ENCODE data around the gene NANS.
A peak's percentile ranks its signal among the peaks of the same experiment; 100 is the strongest.

Gene NANS

DNA sequence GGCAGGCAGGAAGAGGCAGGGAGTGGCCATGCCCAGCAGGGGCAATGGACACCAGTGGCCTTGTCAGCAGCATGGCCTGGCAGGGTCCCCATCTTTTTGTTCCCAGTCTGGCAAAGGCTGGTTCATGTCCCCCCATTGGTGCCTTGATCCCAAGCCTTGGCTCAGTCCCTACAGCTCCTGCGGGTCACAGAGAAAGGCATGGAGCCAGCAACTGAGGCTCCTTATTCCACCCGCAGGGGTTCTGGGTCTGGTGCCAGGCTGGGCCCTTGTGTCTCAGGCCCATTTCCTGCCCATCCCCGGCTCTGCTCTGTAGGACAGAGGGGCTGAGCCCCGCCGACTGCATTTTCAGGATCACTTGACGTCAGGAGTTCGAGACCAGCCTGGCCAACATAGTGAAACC, 48.5 kb downstream of the NANS start:
- Histone ChIP-seq H2AFZ (ENCODE audit: low read length) (no peak overlapping the region; the same call in 1 of the 2 replicates), H3K9ac (ENCODE audit: low read depth, low read length, poor library complexity, severe bottlenecking) (peak overlapping the region; percentile 42), H3K79me2 (ENCODE audit: insufficient read depth, low read length) (peaks cover 3% of the 10 kb centered on the region; the same call in 1 of the 2 replicates), H3K4me1 (ENCODE audit: insufficient read depth, low read length, poor library complexity, severe bottlenecking) (peaks cover 68% of the 10 kb centered on the region), H4K20me1 (ENCODE audit: insufficient read depth, low read length, poor library complexity, severe bottlenecking) (no peaks in the 10 kb centered on the region), H3K4me2 (ENCODE audit: low read depth, low read length, poor library complexity, severe bottlenecking) (peak overlapping the region; percentile 16), H3K36me3 (ENCODE audit: insufficient read depth, low read length) (no peaks in the 10 kb centered on the region), H3K27me3 (ENCODE audit: insufficient read depth, low read length, poor library complexity, severe bottlenecking) (no peaks in the 10 kb centered on the region), H3K9me3 (ENCODE audit: insufficient read depth, low read depth, low read length) (no peaks in the 10 kb centered on the region), H3K4me3 (ENCODE audit: low read length, poor library complexity, severe bottlenecking) (no peak overlapping the region), H3F3A (ENCODE audit: low read depth) (peaks cover 14% of the 10 kb centered on the region), H3K9me2 (replicated peaks; ENCODE audit: low read depth, low read length) (no peaks in the 10 kb centered on the region)
- TF ChIP-seq EZH2phosphoT487 (IDR thresholded peaks at IDR 0.05; ENCODE audit: borderline replicate concordance) = no peak
- TF ChIP-seq, protein P1, sequence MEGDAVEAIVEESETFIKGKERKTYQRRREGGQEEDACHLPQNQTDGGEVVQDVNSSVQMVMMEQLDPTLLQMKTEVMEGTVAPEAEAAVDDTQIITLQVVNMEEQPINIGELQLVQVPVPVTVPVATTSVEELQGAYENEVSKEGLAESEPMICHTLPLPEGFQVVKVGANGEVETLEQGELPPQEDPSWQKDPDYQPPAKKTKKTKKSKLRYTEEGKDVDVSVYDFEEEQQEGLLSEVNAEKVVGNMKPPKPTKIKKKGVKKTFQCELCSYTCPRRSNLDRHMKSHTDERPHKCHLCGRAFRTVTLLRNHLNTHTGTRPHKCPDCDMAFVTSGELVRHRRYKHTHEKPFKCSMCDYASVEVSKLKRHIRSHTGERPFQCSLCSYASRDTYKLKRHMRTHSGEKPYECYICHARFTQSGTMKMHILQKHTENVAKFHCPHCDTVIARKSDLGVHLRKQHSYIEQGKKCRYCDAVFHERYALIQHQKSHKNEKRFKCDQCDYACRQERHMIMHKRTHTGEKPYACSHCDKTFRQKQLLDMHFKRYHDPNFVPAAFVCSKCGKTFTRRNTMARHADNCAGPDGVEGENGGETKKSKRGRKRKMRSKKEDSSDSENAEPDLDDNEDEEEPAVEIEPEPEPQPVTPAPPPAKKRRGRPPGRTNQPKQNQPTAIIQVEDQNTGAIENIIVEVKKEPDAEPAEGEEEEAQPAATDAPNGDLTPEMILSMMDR (conservative IDR thresholded peaks at IDR 0.05; ENCODE audit: low read length) = no peak

DNA sequence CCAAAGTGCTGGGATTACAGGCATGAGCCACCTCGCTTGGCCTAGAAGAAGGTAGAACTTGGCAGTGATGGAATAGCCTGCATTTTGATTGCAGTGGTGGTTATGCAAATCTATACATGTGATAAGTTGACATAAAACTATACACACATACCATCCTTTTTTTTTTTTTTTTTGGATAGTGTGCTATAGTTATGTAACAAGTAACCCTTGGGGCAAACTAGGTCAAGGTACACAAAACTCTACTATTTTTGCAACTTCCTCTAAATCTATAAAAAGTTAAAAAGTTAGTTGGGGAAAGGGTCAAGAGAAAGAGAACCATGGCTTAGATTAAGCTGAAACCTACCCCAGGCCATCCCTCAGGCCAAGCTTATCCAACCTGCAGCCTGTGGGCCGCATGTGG, 51.4 kb downstream of the NANS start:
- Histone ChIP-seq H3K9me3 (ENCODE audit: insufficient read depth, low read depth, low read length) (no peaks in the 10 kb centered on the region), H3K9ac (ENCODE audit: low read depth, low read length, poor library complexity, severe bottlenecking) (peak overlapping the region; percentile 56)

DNA sequence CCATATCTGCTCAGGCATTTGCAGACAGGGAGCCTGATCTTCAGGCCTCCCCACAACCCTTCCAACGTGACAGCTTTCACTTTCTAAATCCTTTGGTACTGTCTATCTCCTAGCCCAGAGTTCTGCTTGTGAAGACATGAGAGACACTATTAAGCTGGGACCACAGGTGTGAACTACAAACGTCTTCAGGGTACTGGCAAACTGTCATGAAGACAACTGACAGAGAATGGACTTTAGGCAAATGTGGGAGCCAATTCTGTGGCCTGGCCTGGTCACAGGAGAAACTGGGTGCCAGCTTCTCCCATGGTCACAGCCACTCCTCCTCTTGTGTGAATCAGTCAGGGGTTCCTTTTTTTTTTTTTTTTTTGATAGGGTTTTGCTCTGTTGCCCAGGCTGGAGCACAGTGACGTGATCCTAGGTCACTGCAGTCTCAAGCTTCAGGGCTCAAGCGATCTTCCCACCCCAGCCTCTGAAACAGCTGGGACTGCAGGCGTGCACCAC, 52.0 kb downstream of the NANS start:
- Histone ChIP-seq H3K79me2 (ENCODE audit: insufficient read depth, low read length) (peaks cover 3% of the 10 kb centered on the region; the same call in 1 of the 2 replicates), H3K36me3 (ENCODE audit: insufficient read depth, low read length) (no peaks in the 10 kb centered on the region), H3K4me2 (ENCODE audit: low read depth, low read length, poor library complexity, severe bottlenecking) (peak overlapping the region; percentile 38), H3K4me3 (ENCODE audit: low read length, poor library complexity, severe bottlenecking) (peak overlapping the region; percentile 12), H3K9ac (ENCODE audit: low read depth, low read length, poor library complexity, severe bottlenecking) (peak overlapping the region; percentile 56), H3K9me2 (replicated peaks; ENCODE audit: low read depth, low read length) (no peaks in the 10 kb centered on the region), H3K9me3 (ENCODE audit: insufficient read depth, low read depth, low read length) (no peaks in the 10 kb centered on the region), H3F3A (ENCODE audit: low read depth) (no peaks in the 10 kb centered on the region), H3K4me1 (ENCODE audit: insufficient read depth, low read length, poor library complexity, severe bottlenecking) (peaks cover 43% of the 10 kb centered on the region), H2AFZ (ENCODE audit: low read length) (no peak overlapping the region), H3K27me3 (ENCODE audit: insufficient read depth, low read length, poor library complexity, severe bottlenecking) (no peaks in the 10 kb centered on the region), H4K20me1 (ENCODE audit: insufficient read depth, low read length, poor library complexity, severe bottlenecking) (no peaks in the 10 kb centered on the region)
- TF ChIP-seq EZH2phosphoT487 (IDR thresholded peaks at IDR 0.05; ENCODE audit: borderline replicate concordance) = no peak
- TF ChIP-seq, protein P1 (conservative IDR thresholded peaks at IDR 0.05; ENCODE audit: low read length) = no peak

More for the DNA sequence above, 51.4 kb downstream of the NANS start:
- H2AFZ ChIP-seq (ENCODE audit: low read length) = no peak overlapping the region
- H3K4me1 ChIP-seq (ENCODE audit: insufficient read depth, low read length, poor library complexity, severe bottlenecking) = peaks cover 46% of the 10 kb centered on the region
- no peak for TF ChIP-seq EZH2phosphoT487 (IDR thresholded peaks at IDR 0.05; ENCODE audit: borderline replicate concordance)
- TF ChIP-seq, protein P1 (conservative IDR thresholded peaks at IDR 0.05; ENCODE audit: low read length) = no peak
- H3K36me3 ChIP-seq (ENCODE audit: insufficient read depth, low read length) = no peaks in the 10 kb centered on the region
- no peaks in the 10 kb centered on the region for H3K9me2 ChIP-seq (replicated peaks; ENCODE audit: low read depth, low read length)
- no peaks in the 10 kb centered on the region for H4K20me1 ChIP-seq (ENCODE audit: insufficient read depth, low read length, poor library complexity, severe bottlenecking)
- no peaks in the 10 kb centered on the region for H3K27me3 ChIP-seq (ENCODE audit: insufficient read depth, low read length, poor library complexity, severe bottlenecking)
- H3K79me2 ChIP-seq (ENCODE audit: insufficient read depth, low read length) = peaks cover 3% of the 10 kb centered on the region; the same call in 1 of the 2 replicates
- peak overlapping the region; percentile 38 for H3K4me2 ChIP-seq (ENCODE audit: low read depth, low read length, poor library complexity, severe bottlenecking)
- H3F3A ChIP-seq (ENCODE audit: low read depth) = no peaks in the 10 kb centered on the region
- H3K4me3 ChIP-seq (ENCODE audit: low read length, poor library complexity, severe bottlenecking) = no peak overlapping the region
